HG03039 (cell line): ENCODE measurements around the gene CARD6.
"Not testable (repeated sequence)": the region's sequence is repeated elsewhere in the genome, so short reads cannot be mapped to it uniquely, and the experiment has no call there.

Experiments used
- ATAC-seq: cut with Tn5 transposase; IDR thresholded peaks from one replicate; pipeline ENCODE4 v1.9.1; 2021; ENCODE audit warnings: mild to moderate bottlenecking, moderate library complexity; ENCODE audit not compliant: unreplicated experiment

CARD6 gene

DNA sequence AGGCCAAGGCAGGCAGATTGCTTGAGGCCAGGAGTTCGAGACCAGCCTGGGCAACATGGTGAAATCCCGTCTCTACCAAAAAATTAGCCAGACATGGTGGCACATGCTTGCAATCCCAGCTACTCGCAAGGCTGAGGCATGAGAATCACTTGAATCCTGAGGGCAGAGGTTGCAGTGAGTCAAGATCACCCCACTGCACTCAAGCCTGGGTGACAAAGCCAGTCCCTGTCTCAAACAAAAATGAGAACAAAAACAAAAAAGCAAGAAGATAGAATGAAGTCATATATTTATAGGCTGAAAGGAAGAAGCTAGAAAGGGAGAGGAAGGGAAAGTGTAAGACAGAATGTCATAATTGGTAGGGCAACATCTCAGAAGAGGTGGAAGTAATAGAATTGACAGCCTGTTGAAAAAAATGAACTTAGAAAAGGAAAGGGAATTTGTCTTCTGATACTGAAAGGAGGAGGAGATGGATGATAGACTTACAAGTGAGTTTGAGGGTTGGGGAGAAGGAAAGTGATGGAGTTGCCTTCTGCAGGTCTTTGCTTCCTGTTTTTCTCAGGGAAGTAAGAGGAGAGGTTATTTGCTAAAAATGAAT is 32.2 kb downstream of the CARD6 start:
- ATAC-seq: no peak

DNA sequence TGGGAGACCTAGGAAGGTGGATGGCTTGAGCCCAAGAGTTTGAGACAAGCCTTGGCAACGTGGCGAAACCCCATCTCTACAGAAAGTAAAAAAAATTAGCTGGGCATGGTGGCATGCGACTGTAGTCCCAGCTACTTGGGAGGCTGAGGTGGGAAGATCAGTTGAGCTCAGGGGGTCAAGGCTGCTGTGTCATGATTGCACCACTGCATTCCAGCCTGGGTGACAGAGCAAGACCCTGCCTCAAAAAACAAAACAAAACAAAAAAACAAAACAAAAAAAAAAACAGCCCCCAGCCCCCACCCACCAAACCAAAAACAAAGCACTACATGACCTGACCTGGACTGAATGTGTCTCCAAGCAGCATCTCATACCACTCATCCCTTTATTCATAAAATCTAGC is 34.8 kb downstream of the CARD6 start:
- no peak for ATAC-seq

DNA sequence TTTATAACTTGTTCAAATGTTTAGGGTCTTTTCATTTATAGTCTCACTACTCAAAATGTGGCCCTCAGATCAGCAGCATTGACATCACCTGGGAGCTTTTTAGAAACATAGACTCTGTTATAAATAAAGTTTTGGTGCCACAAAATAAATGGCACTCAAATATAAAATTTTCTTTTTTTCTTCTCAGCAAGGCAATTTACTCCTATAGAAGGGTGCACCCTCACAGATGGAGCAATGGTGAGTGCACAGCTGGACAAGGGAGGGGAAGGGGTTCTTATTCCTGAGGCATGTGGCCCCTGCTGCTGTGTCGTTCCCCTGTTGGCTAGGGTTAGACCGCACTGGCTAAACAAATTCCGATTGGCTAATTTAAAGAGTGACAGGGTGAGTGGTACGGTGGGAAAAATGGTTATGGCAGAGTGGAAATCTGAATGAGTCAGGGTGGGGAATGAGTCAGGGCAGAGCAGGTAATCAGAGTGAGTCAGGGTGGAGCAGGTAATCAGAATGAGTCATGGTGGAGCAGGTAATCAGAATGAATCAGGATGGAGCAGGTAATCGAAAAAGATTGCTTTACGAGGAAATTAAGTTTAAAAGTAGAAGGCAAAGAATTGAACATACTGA is 36.3 kb downstream of the CARD6 start:
- no peak for ATAC-seq

DNA sequence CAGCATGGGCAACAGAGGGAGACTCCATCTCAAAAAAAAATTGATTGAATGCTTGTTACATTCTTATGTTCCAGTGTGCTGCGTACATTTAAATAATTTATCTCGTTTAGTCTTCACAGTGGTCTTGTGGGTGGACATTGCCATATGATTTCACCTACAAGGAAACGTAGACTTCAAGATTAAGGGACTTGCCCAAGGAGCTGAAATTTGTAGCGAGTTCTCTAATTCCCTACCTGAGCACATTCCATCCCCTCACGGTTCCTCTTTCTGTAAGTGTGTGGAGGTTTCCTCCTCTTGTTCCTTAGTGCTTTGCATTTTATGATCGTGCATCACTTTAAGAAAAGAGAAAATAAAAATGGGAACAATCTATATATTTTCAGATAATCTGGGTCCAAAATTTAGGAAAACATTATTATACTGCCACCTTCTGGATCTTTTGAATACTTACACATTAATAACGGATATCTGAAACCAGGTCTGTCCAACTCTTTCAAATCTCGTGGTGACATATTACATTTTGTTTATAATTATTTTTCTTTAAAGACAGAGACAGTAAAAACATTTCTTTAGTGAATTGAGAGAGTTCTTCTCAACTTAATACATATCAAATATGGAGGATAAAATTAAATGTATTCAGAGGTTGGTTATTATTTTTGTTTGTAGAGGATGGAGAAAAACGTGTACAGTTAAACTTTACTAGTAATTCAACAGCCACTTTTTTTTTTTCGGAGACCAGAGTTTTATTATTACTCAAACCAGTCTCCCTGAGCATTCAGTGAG is 38.2 kb downstream of the CARD6 start:
- ATAC-seq: no peak

DNA sequence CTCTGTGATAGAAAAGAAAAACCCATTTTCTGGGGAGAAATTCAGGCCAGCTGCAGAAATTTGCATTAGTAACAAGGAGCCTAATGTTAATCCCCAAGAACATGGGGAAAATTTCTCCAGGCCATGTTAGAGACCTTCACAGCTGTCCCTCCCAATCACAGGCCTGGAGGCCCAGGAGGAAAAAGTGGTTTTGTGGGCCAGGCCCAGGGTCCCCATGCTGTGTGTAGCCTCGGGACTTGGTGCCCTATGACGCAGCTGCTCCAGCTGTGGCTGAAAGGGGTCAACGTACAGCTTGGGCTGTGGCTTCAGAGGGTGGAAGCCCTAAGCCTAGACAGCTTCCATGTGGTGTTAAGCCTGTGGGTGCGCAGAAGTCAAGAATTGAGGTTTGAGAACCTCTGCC is 41.1 kb downstream of the CARD6 start:
- ATAC-seq: no peak

DNA sequence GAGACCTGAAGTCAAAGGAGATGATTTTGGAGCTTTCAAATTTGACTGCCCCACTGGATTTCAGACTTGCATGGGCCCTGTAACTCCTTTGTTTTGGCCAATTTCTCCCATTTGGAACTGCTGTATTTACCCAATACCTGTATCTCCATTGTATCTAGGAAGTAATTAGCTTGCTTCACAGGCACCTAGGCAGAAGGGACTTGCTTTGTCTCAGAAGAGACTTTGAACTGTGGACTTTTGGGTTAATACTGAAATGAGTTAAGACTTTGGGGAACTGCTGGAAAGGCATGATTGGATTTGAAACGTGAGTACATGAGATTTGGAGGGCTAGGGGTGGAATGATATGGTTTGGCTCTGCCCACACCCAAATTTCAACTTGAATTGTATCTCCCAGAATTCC is 41.9 kb downstream of the CARD6 start:
- not testable (repeated sequence) for ATAC-seq

DNA sequence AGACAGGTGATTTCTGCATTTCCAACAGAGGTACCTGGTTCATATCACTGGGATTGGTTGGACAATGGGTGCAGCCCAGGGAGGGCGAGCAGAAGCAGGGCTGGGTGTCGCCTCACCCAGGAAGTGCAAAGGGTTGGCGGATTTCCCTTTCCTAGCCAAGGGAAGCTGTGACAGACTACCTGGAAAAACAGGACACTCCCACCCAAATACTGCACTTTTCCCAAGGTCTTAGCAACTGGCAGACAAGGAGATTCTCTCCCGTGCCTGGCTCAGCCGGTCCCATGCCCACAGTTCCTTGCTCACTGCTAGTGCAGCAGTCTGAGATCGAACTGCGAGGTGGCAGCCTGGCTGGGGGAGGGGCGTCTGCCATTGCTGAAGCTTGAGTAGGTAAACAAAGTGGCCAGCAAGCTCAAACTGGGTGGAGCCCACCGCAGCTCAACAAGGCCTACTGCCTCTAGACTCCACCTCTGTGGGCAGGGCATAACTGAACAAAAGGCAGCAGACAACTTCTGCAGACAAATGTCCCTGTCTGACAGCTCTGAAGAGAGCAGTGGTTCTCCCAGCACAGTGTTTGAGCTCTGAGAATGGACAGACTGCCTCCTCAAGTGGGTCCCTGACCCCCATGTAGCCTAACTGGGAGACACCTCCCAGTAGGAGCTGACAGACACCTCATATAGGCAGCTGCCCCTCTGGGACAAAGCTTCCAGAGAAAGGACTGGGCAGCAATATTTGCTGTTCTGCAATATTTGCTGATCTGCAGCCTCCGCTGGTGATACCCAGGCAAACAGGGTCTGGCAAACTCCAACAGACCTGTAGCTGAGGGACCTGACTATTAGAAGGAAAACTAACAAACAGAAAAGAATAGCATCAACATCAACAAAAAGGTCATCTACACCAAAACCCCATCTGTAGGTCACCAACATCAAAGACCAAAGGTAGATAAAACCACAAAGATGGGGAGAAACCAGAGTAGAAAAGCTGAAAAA is 54.6 kb downstream of the CARD6 start:
- ATAC-seq: not testable (repeated sequence)

DNA sequence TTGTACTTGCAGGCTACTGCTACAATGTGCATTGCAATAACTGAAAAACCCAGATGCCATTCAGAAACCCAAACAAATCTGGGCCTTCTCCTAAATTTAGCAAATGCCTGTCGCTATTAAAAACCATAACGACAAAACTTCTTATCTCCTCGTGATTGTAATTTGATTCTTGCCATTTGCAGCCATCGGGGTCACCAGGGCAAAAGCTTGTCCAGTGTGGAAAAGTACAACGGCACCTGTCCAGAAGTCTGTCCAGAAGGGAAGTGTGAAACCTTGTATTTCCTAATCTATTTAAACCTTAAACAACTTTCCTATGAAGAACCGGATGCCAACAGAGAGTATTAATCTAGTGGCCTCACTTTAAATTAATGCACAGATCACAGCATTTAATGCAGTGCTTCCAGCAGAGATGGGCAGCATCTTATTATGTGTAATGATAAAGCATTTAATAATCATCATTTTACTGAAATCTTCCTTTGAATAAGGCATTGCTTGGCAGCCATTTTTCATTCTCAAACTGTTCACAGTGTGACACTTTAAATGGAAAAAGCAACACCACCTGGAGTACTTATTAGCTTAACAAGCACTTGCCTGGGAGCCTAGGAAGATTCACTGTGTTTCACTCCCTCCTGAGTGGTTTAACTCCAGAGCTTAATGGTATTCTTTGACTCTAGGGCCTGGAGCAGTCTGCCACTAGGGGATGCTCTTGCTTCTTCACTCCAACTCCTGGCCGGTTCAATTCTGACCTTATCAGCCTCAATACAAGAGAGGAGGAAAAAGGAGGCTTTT is 63.2 kb downstream of the CARD6 start:
- peak; percentile 78 for ATAC-seq

DNA sequence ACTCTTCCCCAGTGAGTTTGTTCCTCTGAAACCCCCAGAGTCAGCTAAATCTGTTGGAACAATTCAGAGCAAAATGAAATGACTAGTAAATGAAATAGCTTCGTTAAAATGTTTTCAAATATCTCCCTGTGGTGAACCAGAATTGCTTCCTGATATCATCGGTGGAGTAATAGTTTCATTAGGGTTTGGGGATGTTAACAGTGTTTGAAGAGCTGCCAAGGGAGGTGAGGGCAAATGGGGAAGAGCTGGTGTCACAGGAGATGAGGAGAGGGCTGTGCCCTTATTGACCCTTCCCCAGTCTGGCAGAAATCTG is 63.8 kb downstream of the CARD6 start:
- ATAC-seq: no peak

DNA sequence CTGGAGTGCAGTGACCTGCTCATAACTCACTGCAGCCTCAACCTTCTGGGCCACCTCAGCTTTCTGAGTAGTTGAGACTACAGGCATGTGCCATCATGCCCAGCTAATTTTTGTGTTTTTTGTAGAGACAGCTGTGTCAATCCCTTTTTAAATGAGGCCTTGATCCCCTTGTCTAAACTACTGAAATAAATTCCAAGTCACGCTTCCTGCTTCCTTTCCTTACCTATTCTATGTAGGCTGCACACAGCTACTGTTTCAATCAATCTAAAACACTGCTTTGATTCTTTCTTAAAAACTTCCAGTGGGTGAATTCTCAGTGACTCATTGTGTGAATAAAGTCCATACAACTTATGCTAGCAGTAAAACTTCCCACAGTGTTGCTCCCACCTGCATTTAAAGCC is 65.2 kb downstream of the CARD6 start:
- no peak for ATAC-seq

DNA sequence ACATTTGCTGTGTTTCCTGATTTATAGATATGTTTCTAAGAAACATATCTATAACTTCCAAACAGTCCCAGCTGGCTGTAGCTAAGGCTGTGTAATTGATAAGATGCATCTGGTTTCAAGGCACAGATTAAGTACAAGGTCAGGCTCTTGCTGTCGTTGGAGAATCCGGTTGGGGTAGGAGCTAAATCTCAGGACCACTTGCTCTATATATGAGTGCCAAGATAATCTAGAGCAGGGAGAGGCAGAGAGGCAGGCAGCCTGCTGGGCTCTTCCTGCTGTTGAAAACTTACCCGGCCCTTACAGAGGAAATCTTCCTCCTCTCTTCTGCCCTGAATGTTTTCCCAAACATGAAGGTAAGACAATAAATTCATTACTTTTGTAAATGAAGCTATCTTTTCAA is 68.1 kb downstream of the CARD6 start, which contains the start of gene C7:
Gene C7, plus strand, starts transcription at position 234 of the 400 bp plus-strand sequence. Its CDS starts 114 bp downstream, at position 348.
- ATAC-seq: no peak

DNA sequence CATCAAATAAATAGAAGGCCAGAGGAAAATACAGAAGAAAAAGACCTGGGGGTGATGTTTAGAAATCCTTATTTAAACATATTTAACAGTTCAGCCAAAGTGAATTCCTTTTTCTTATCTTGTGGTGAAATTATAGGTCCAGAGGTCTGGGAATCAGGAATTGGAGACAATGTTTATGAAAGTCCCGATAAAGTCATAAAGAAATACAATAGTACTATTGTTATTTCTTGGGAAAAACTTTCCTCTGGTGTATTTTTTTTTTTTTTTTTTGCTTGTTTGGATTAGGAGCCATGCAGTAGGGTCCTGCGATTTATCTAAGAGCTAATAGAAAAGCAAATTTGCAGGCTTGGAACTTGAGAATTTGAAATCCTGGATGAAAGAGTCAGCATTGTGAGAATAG is 68.6 kb downstream of the CARD6 start:
- no peak for ATAC-seq
